Karpas-422 (cell line): ENCODE data around the gene WDR45B. TPM values are rescaled to one million over a fixed set of nuclear protein-coding genes. Genes with fewer than 3 reads are reported as not detected.

Source experiments
- DNase-seq: peaks from one replicate; pipeline ENCODE4 v3.0.0-alpha.2; 2015
- H2AFZ ChIP-seq: fragments of 200-600 bp; sonication (generic); 2 replicates; pipeline ENCODE4 v1.6.1; 2014; ENCODE audit warnings: antibody characterized with exemption, low read length, mixed read lengths
- H3K27ac ChIP-seq: fragments of 200-600 bp; sonication (generic); 2 replicates; pipeline ENCODE4 v1.5.1; 2014; ENCODE audit warnings: mild to moderate bottlenecking, low read length, moderate library complexity
- H3K27me3 ChIP-seq: fragments of 200-600 bp; sonication (generic); 2 replicates; pipeline ENCODE4 v1.6.1; 2014; ENCODE audit warnings: low read length, mixed read lengths
- H3K36me3 ChIP-seq: fragments of 200-600 bp; sonication (generic); 2 replicates; pipeline ENCODE4 v1.6.1; 2014; ENCODE audit warnings: low read length, mixed read lengths; ENCODE audit not compliant: insufficient read depth
- H3K4me1 ChIP-seq: fragments of 200-600 bp; sonication (generic); 2 replicates; pipeline ENCODE4 v1.6.1; 2014; ENCODE audit warnings: mild to moderate bottlenecking, low read length, mixed read lengths
- H3K4me2 ChIP-seq: fragments of 200-600 bp; sonication (generic); 2 replicates; pipeline ENCODE4 v1.6.1; 2014; ENCODE audit warnings: low read length, low read depth, mild to moderate bottlenecking; ENCODE audit not compliant: poor library complexity, severe bottlenecking
- H3K4me3 ChIP-seq: fragments of 200-600 bp; sonication (generic); 2 replicates; pipeline ENCODE4 v1.5.1; 2014; ENCODE audit warnings: mild to moderate bottlenecking, antibody characterized with exemption, low read length, mixed read lengths
- H3K79me2 ChIP-seq: fragments of 200-600 bp; sonication (generic); 2 replicates; pipeline ENCODE4 v1.6.1; 2014; ENCODE audit warnings: mild to moderate bottlenecking, low read length, mixed read lengths
- H3K9ac ChIP-seq: fragments of 200-600 bp; sonication (generic); 2 replicates; pipeline ENCODE4 v1.6.0; 2014; ENCODE audit warnings: low read length
- H3K9me2 ChIP-seq: fragments of 200-600 bp; sonication (generic), shearing (Covaris generic); replicated peaks from 2 replicates; pipeline ENCODE4 v1.6.0; 2014; ENCODE audit warnings: mild to moderate bottlenecking, low read length, moderate library complexity; ENCODE audit not compliant: insufficient read depth
- H3K9me3 ChIP-seq: fragments of 300-700, 200-600 bp; sonication (generic); 2 replicates; pipeline ENCODE4 v1.6.1; 2014; ENCODE audit warnings: low read length, mixed read lengths
- H4K20me1 ChIP-seq: fragments of 200-600 bp; sonication (generic); 2 replicates; pipeline ENCODE4 v1.6.1; 2014; ENCODE audit warnings: mild to moderate bottlenecking, antibody characterized with exemption, low read length, low read depth; ENCODE audit not compliant: insufficient read depth
- total RNA-seq: library from RNA; depleted of rRNA; stranded (reverse); fragments of >200 nt; shearing (Covaris generic); gene quantifications from 2 replicates; pipeline ENCODE4 v1.2.3, GENCODE V29; 2014; ENCODE audit warnings: low replicate concordance

WDR45B gene
- total RNA-seq, 1 experiment from 2014 or later, result 55.8 TPM

- Histone ChIP-seq H3K36me3 (peaks cover 34% of the 10 kb centered on the region), H4K20me1 (no peaks in the 10 kb centered on the region), H3K4me3 (no peak overlapping the region), H3K79me2 (no peaks in the 10 kb centered on the region), H3K27ac (no peak overlapping the region), H3K9ac (no peak overlapping the region), H3K4me2 (no peak overlapping the region), H3K9me3 (no peaks in the 10 kb centered on the region), H3K27me3 (no peaks in the 10 kb centered on the region), H3K9me2 (no peaks in the 10 kb centered on the region), H2AFZ (no peak overlapping the region), H3K4me1 (no peaks in the 10 kb centered on the region)
- DNase-seq, result no peak
These were observed 39.4 kb downstream of the WDR45B start for GRCh38 chr17:82608816-82609215.

GRCh38 chr17:82605939-82606600 lies 42.2 kb downstream of the WDR45B start:
- H3K27ac ChIP-seq, result no peak overlapping the region
- H3K9ac ChIP-seq, result no peak overlapping the region
- 0 out of 2 replicates have a peak, but pooled peaks cover 3% of the 10 kb centered on the region for H3K79me2 ChIP-seq
- no peak overlapping the region for H3K4me2 ChIP-seq
- H3K27me3 ChIP-seq, result no peaks in the 10 kb centered on the region
- H2AFZ ChIP-seq, result no peak overlapping the region
- no peaks in the 10 kb centered on the region for H3K4me1 ChIP-seq
- no peaks in the 10 kb centered on the region for H3K9me3 ChIP-seq
- no peaks in the 10 kb centered on the region for H3K9me2 ChIP-seq
- DNase-seq, result no peak
- no peak overlapping the region for H3K4me3 ChIP-seq
- H3K36me3 ChIP-seq, result peaks cover 35% of the 10 kb centered on the region
- 0 out of 2 replicates have a peak, but pooled peaks cover 3% of the 10 kb centered on the region for H4K20me1 ChIP-seq

GRCh38 chr17:82604532-82604931 lies 43.7 kb downstream of the WDR45B start:
- DNase-seq, result no peak
- no peak overlapping the region for H3K27ac ChIP-seq
- no peak overlapping the region for H3K4me2 ChIP-seq
- H3K27me3 ChIP-seq, result no peaks in the 10 kb centered on the region
- no peak overlapping the region for H2AFZ ChIP-seq
- no peak overlapping the region for H3K9ac ChIP-seq
- H4K20me1 ChIP-seq, result peaks cover 8% of the 10 kb centered on the region
- peaks cover 10% of the 10 kb centered on the region for H3K4me1 ChIP-seq
- no peak overlapping the region for H3K4me3 ChIP-seq
- H3K9me2 ChIP-seq, result no peaks in the 10 kb centered on the region
- peaks cover 32% of the 10 kb centered on the region for H3K36me3 ChIP-seq
- 0 out of 2 replicates have a peak, but pooled peaks cover 3% of the 10 kb centered on the region for H3K79me2 ChIP-seq
- no peaks in the 10 kb centered on the region for H3K9me3 ChIP-seq

GRCh38 chr17:82603981-82604448 lies 44.2 kb downstream of the WDR45B start:
- Histone ChIP-seq H3K36me3 (peaks cover 27% of the 10 kb centered on the region), H3K4me3 (no peak overlapping the region), H3K27ac (no peak overlapping the region)

GRCh38 chr17:82602986-82603710 lies 45.1 kb downstream of the WDR45B start:
- Histone ChIP-seq H3K4me1 (peaks cover 11% of the 10 kb centered on the region), H3K27me3 (no peaks in the 10 kb centered on the region), H3K4me3 (no peak overlapping the region), H4K20me1 (peaks cover 14% of the 10 kb centered on the region), H3K4me2 (no peak overlapping the region), H2AFZ (no peak overlapping the region), H3K36me3 (peaks cover 26% of the 10 kb centered on the region), H3K9me3 (no peaks in the 10 kb centered on the region), H3K9me2 (no peaks in the 10 kb centered on the region), H3K79me2 (0 out of 2 replicates have a peak, but pooled peaks cover 3% of the 10 kb centered on the region), H3K27ac (no peak overlapping the region), H3K9ac (no peak overlapping the region)
- no peak for DNase-seq

More at GRCh38 chr17:82603981-82604448, 44.2 kb downstream of the WDR45B start:
- Histone ChIP-seq H3K27me3 (no peaks in the 10 kb centered on the region), H3K9me3 (no peaks in the 10 kb centered on the region), H3K9me2 (no peaks in the 10 kb centered on the region), H3K4me1 (peaks cover 11% of the 10 kb centered on the region), H4K20me1 (peaks cover 10% of the 10 kb centered on the region), H3K4me2 (no peak overlapping the region), H2AFZ (no peak overlapping the region), H3K9ac (no peak overlapping the region), H3K79me2 (0 out of 2 replicates have a peak, but pooled peaks cover 3% of the 10 kb centered on the region)
- no peak for DNase-seq

- Histone ChIP-seq H3K79me2 (0 out of 2 replicates have a peak, but pooled peaks cover 3% of the 10 kb centered on the region), H3K9me2 (no peaks in the 10 kb centered on the region), H2AFZ (no peak overlapping the region), H3K9me3 (no peaks in the 10 kb centered on the region), H3K9ac (no peak overlapping the region), H3K27me3 (no peaks in the 10 kb centered on the region), H3K27ac (no peak overlapping the region), H3K36me3 (peaks cover 21% of the 10 kb centered on the region), H4K20me1 (peaks cover 14% of the 10 kb centered on the region), H3K4me1 (peaks cover 11% of the 10 kb centered on the region), H3K4me3 (no peak overlapping the region), H3K4me2 (no peak overlapping the region)
- DNase-seq, result no peak
These were observed 45.8 kb downstream of the WDR45B start for GRCh38 chr17:82602487-82602886.

- H3K36me3 ChIP-seq, result peaks cover 21% of the 10 kb centered on the region
- H3K4me2 ChIP-seq, result no peak overlapping the region
- DNase-seq, result no peak
- H3K27me3 ChIP-seq, result no peaks in the 10 kb centered on the region
- H3K79me2 ChIP-seq, result 0 out of 2 replicates have a peak, but pooled peaks cover 3% of the 10 kb centered on the region
- no peak overlapping the region for H3K27ac ChIP-seq
- H3K4me3 ChIP-seq, result no peak overlapping the region
- no peak overlapping the region for H3K9ac ChIP-seq
- H4K20me1 ChIP-seq, result peaks cover 14% of the 10 kb centered on the region
- H2AFZ ChIP-seq, result no peak overlapping the region
- H3K9me2 ChIP-seq, result no peaks in the 10 kb centered on the region
- no peaks in the 10 kb centered on the region for H3K9me3 ChIP-seq
- peaks cover 11% of the 10 kb centered on the region for H3K4me1 ChIP-seq
These were observed 46.7 kb downstream of the WDR45B start for GRCh38 chr17:82601447-82602000.
